Hematopoietic multipotent progenitor cell treated with erythropoietin and hydrocortisone succinate and interleukin-3 and kit ligand, for 4 days (in vitro differentiated cells): ENCODE results near the gene MIGA2.

ENCODE experiments used
- DNase-seq: peaks from one replicate; pipeline ENCODE4 v3.0.0-alpha.2; 2015

MIGA2 gene

DNA sequence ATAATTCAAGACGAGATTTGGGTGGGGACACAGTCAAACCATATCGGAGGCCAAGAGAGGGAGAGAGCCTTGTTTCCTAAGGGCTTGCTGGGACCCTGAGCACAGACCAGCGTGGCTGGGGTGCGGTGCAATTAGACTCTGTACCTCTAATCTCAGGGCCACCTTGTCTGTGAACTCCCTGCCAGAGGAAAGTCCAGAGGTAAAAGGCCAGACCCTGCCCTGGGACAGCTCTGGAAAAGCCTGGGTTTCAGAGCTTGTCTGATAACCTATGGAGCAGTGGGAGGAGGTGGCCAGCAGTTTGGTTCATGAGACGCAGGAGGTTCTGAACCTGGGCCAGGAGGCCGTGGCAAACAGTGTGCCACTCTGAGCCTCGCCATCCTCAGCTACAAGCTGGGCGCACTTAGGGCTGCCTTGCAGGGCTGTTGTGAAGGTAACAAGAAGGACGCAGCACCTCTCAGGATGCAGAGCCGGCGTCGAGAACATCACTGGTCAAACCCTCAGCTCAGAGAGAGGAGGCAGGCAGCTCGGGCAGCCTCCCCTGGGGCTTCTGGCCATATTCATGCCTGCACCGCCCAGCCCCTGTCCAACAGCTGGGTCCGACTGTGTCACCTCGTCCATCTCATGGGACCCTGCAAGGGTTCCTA lies 39.7 kb downstream of the MIGA2 start:
- DNase-seq = no peak

- no peak for DNase-seq
These were observed 40.2 kb downstream of the MIGA2 start for GRCh38 chr9:129076640-129077037.

DNA sequence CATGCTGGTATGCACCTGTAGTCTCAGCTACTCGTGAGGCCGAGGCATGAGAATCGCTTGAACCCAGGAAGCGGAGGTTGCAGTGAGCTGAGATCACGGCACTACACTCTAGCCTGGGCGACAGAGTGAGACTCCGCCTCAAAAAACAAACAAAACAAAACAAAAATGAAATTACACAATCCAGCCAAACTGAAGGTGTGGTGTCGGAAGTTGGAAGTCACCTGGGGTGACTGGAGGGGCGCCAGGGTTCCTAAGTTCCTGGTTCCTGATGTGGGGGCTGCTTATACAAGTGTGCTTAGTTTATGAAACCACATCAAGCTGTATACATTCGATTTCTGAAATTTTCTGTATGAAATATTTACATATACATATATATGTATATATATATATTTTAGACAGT lies 40.8 kb downstream of the MIGA2 start:
- DNase-seq = no peak

GRCh38 chr9:129078691-129079503 lies 42.5 kb downstream of the MIGA2 start:
- no peak for DNase-seq

DNA sequence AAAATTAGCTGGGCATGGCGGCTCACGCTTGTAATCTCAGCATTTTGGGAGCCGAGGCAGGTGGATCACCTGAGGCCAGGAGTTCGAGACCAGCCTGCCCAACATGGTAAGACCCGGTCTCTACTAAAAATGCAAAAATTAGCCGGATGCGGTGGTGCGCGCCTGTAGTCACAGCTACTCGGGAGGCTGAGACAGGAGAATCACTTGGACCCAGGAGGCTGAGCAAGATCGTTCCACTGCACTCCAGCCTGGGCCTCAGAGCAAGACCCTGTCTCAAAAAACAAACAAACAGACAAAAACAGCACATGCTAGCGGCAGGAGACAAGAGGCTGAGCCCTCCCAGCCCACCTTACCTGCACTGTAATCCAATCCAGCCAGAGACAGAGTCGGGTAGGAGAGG lies 43.4 kb downstream of the MIGA2 start:
- DNase-seq = no peak

DNA sequence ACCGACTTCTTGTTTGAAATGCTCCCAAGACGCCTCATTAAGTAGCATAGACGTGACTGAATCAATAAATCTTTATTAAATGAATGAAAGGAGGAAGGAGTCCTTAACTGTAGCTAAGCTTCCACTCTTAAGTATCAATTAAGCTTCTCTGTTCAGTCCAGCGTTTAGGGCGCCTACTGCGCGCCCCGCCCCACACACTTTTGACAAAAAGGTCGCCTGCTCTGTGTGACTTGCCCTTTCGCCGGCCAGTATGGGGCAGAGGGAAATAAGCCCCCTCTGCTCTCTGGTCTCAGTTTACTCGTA lies 43.8 kb downstream of the MIGA2 start:
- no peak for DNase-seq

- peak; percentile 100 for DNase-seq
These were observed 44.4 kb downstream of the MIGA2 start, which contains the start of gene DOLPP1 for GRCh38 chr9:129080601-129081387. Gene DOLPP1, plus strand, starts transcription at chr9:129081111. Its CDS starts 21 bp downstream, at chr9:129081132.

DNA sequence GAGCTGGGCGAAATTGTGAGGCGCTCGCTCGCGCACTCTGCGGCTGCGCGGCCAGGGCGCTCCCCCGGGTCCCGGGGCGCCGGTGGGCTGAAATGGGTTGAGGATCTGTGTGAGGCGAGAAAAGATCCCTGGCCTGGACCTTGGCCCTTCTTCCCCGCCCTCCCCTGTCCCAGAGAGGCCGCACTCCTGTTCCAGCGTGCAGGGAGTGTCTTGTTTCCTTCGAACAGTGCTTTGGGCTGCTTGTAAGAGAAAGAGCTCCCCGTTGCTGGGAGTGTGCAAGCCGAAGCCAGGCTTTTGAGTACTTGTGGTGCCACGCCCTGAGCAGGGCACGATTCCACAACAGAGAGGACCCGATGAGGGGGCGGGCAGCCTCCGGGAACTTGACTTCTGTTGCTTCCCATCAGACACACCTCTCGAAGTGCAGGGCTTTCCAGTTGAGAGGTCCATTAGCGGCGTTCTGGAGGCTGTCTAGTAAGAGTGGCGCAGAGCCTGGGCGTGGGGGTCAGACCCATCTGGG lies 45.0 kb downstream of the MIGA2 start:
- no peak for DNase-seq

GRCh38 chr9:129084087-129084486 lies 47.7 kb downstream of the MIGA2 start:
- no peak for DNase-seq

- no peak for DNase-seq
These were observed 52.8 kb downstream of the MIGA2 start for GRCh38 chr9:129089246-129089645.

GRCh38 chr9:129093602-129094386 lies 57.4 kb downstream of the MIGA2 start:
- no peak for DNase-seq

- DNase-seq = no peak
These were observed 58.2 kb downstream of the MIGA2 start for GRCh38 chr9:129094387-129095169.

DNA sequence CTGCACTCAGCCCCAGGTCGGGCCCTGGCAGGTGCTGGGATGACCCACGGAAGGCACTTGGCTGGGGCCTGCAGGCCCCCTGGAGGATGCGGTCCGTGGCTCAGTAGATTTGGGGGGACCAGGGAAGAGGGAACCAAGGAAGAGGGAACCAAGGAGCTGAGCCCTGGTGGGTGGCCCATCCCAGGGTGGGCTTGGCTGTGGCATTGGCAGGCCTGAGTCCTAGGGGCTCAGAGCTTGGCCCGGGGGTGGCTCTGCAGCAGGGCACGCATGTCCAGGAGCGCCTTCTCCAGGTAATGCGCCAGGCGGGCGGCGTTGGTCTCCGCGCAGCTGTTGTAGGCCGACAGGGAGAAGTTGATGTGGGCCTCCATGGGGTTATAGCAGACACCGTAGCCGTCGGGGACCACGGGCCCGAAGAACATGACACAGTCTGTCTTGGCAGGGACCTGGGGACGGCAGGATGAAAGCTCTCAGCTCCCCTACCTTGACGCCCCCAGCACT lies 58.8 kb downstream of the MIGA2 start:
- DNase-seq = no peak

- no peak for DNase-seq
These were observed 59.5 kb downstream of the MIGA2 start for GRCh38 chr9:129095908-129096307.

GRCh38 chr9:129097671-129098306 lies 61.4 kb downstream of the MIGA2 start:
- DNase-seq = no peak

GRCh38 chr9:129098328-129098727 lies 61.9 kb downstream of the MIGA2 start:
- no peak for DNase-seq

- no peak for DNase-seq
These were observed 64.2 kb downstream of the MIGA2 start for GRCh38 chr9:129100383-129101169.

GRCh38 chr9:129101279-129101678 lies 64.9 kb downstream of the MIGA2 start:
- DNase-seq = no peak

- no peak for DNase-seq
These were observed 65.7 kb downstream of the MIGA2 start for GRCh38 chr9:129102095-129102525.
